ENCODE measurements around the gene KLRC1. TPM values are rescaled to one million over a fixed set of nuclear protein-coding genes. Genes with fewer than 3 reads are reported as not detected.

KLRC1 gene
- polyA plus RNA-seq, 1 donor from 2014 or later: not detected

Other genes with a start within 250 kb of the KLRC1 start
- 213 and 253 TPM in 2 replicates for gene GABARAPL1, start 240.5 kb downstream of the KLRC1 start, polyA plus RNA-seq
- gene KLRD1, start 145.5 kb downstream of the KLRC1 start, polyA plus RNA-seq: 0.28 and 0.52 TPM in 2 replicates
- gene KLRK1, start 63.3 kb downstream of the KLRC1 start, polyA plus RNA-seq: 14.9 and 20.9 TPM in 2 replicates
- gene KLRC4, start 43.6 kb downstream of the KLRC1 start, polyA plus RNA-seq: 6.5 and 8.2 TPM in 2 replicates
- gene KLRC3, start 32.8 kb downstream of the KLRC1 start, polyA plus RNA-seq: 3.4 and 3.7 TPM in 2 replicates
- 3.7 and 6.6 TPM in 2 replicates for gene KLRC2, start 17.4 kb downstream of the KLRC1 start, polyA plus RNA-seq
- 2.1 and 3.6 TPM in 2 replicates for gene EIF2S3B, start 52.5 kb upstream of the KLRC1 start, polyA plus RNA-seq
- gene MAGOHB, start 160.2 kb upstream of the KLRC1 start, polyA plus RNA-seq: 43.3 and 63.5 TPM in 2 replicates
- 0.24 and 0.26 TPM in 2 replicates for gene STYK1, start 220.7 kb upstream of the KLRC1 start, polyA plus RNA-seq

Data from neural cell (in vitro differentiated cells).